Epithelial cell of umbilical artery (primary cell): ENCODE measurements around the gene SH3PXD2B. TPM values are rescaled to one million over a fixed set of nuclear protein-coding genes. Genes with fewer than 3 reads are reported as not detected.

ENCODE experiments used
- total RNA-seq: library from RNA; depleted of rRNA; stranded (reverse); fragments of >200 nt; gene quantifications from 2 replicates; pipeline ENCODE4 v1.2.3, GENCODE V29; 2014

Gene SH3PXD2B
- total RNA-seq: 10.6 and 15.9 TPM in 2 replicates

GRCh38 chr5:172454358-172455086 is at the start of gene SH3PXD2B:
TSS of gene SH3PXD2B (minus strand) at chr5:172454525. CDS start at chr5:172454352, 173 bp downstream.

GRCh38 chr5:172283020-172283861 is 171.1 kb downstream of the SH3PXD2B start, which contains the start of gene UBTD2:
TSS of gene UBTD2 (minus strand) at chr5:172283764. CDS start at chr5:172283665, 99 bp downstream.

Other genes starting within 250 kb of the SH3PXD2B start
- 24.7 and 33.7 TPM in 2 replicates for gene UBTD2, start 170.8 kb downstream of the SH3PXD2B start, total RNA-seq
- gene NEURL1B, start 186.7 kb upstream of the SH3PXD2B start, total RNA-seq: 0.15 and 0.32 TPM in 2 replicates